CD1c-positive myeloid dendritic cell (primary cell): ENCODE measurements around the gene OR4D6.
"Not testable (repeated sequence)": the region's sequence is repeated elsewhere in the genome, so short reads cannot be mapped to it uniquely, and the experiment has no call there.

ENCODE experiments used
- DNase-seq: peaks from one replicate; pipeline ENCODE4 v3.0.0-alpha.2; 2016; ENCODE audit errors: extremely low spot score

OR4D6 gene

GRCh38 chr11:59456661-59457060, at the start of gene OR4D6:
TSS of gene OR4D6 (plus strand) at chr11:59456961. CDS start at chr11:59456961, 0 bp downstream.
- DNase-seq, result no peak

- peak; percentile 38 for DNase-seq
These were observed 43.1 kb upstream of the OR4D6 start for GRCh38 chr11:59413646-59414045.

DNA sequence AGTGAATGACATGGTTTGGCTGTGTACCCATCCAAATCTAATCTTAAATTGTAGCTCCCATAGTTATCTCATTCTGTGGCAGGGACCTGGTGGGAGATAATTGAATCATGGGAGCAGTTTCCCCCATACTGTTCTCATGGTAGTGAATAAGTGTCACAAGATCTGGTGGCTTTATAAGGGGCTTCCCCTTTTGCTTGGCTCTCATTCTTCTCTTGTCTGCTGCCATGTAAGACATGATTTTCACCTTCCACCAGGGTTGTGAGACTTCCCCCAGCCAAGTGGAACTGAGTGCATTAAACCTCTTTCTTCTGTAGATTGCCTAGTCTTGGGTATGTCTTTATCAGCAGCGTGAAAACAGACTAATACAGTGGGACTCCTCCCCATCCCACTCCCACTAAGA, 41.6 kb upstream of the OR4D6 start:
- DNase-seq, result peak; percentile 26

DNA sequence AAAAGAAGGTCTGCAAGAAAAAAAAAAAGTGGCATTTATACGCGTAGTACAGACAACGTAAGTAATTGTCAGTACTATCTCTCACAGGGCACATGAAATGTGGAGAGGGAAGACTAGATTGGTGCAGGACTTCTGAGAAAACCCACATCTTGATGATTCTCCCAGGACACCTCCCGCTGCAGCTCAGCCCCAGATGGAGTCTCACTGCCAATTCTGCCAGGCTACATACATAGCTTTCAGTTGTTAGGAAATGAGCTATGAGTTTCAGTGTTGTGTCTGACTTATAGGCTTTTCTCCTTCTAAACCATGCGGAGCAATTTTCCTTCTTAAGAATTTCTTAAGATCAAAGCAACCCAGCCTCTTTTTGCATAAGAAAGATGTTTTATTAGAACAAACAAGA, 40.1 kb upstream of the OR4D6 start:
- DNase-seq, result no peak

- no peak for DNase-seq
These were observed 39.7 kb upstream of the OR4D6 start for GRCh38 chr11:59417023-59417422.

DNA sequence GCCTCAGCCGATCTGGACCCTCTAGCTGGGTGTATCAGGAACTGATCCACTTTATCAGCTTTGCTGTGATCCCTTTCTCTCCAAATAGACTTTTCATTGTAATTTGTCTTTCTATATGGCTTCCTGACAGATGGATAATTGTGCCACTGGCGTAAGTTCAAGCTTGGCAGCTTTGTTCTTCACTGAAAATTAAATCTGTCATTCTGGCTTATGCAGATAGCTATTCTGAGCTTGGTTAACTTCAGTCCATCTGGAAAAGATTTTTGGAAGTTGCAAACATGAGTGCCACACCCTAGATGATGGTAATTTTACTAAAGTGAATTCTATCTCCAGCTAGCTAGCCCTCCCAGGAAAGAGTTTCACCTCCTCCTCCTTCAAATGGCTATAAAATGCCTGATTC, 38.6 kb upstream of the OR4D6 start:
- no peak for DNase-seq

- no peak for DNase-seq
These were observed 32.9 kb upstream of the OR4D6 start for GRCh38 chr11:59423835-59424234.

DNA sequence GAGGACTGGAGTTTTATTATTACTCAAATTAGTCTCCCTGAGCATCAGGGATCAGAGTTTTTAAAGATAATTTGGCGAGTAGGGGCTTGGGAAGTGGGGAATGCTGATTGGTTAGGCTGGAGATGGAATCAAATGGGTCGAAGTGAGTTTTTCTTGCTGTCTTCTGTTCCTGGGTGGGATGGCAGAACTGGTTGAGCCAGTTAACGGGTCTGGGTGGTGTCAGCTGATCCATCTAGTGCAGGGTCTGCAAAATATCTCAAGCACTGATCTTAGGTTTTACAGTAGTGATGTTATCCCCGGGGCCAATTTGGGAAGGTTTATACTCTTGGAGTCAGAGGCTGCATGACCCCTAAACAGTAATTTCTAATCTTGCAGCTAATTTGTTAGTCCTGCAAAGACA, 31.6 kb upstream of the OR4D6 start:
- no peak for DNase-seq

GRCh38 chr11:59426361-59427067, 30.2 kb upstream of the OR4D6 start, which contains the start of gene OR5A2:
TSS of gene OR5A2 (minus strand) at chr11:59426413. CDS start at chr11:59422953, 3,460 bp downstream.
- DNase-seq, result no peak

DNA sequence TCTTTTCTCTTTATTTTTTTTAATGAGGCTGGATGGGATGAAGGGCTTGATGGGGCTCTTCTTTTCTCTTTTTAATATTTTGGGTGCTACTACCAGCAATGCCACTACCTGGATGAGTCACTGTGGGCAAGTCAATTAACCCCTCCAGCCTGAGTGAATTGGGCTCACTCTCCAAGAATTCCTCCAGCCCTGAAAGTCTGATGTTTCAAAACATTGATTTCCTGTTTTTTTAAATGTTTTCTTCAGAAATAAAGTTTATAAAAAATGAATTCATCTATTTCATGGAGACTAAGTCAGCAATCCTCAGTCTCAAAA, 29.7 kb upstream of the OR4D6 start:
- no peak for DNase-seq

- DNase-seq, result peak; percentile 85
These were observed 26.7 kb upstream of the OR4D6 start for GRCh38 chr11:59429924-59430516.

DNA sequence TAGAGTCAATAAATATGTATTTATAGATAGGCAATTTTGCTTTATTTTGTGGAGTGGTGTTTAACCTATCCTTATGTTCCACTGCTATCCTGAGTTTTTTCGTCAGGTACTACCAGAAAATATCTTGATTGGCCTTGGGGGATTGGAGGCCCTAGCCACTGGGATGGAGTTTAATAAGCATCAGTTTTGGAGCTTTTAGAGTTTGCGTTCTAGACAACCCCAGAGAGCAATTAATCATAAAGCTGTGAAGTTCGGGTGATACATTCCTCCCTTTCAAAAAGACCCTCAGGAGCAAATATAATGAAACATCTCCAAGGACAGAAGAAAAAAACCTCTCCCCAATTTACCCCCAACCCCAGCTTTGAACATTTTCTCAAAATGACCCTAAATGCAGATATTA, 20.6 kb upstream of the OR4D6 start, which contains the start of gene OR5A1:
OR5A1 (plus strand) TSS at position 301 of the 400 bp plus-strand sequence. CDS start 6,700 bp downstream, outside the sequence.
- no peak for DNase-seq

GRCh38 chr11:59437770-59438169, 19.0 kb upstream of the OR4D6 start:
- DNase-seq, result no peak

GRCh38 chr11:59445624-59446023, 11.1 kb upstream of the OR4D6 start:
- DNase-seq, result not testable (repeated sequence)

DNA sequence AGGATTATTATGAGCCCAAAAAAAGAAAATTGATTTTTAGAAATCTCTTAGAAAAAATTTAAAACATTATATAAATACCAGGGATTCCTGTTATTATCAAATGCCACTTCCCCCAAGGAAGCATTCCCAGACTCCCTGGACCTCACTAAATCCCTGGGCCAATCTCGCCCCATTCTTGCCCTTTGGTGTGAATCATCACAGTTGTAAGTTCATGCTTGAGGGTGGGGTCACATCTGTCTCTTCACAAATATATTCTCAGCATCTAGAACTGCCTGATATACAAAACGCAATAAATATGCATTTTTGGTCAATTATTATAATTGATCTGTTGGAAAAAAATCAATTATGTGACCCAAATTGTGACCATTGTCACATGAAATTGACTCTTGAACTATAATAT, 8.3 kb upstream of the OR4D6 start:
- no peak for DNase-seq

- DNase-seq, result no peak
These were observed 3.2 kb downstream of the OR4D6 start for GRCh38 chr11:59459916-59460315.

- no peak for DNase-seq
These were observed 6.5 kb downstream of the OR4D6 start for GRCh38 chr11:59463190-59463641.

DNA sequence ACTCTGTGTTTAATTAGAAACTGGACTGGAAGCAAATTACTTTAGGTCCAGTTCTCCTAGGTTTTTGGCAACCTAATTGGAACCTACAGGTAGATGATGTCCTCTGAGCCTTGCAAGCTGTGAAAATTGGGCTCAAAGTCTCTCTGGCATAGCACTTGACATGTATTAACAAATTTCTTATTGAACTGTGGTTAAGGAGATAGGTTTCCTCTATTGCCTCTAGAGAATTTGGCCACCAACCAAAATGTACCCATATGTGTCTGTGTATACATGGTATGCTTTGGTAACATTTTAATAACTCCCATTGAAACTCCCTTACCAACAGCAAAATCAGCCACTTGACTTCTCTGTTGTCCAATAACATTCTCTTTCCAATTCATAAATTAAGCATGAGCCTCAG, 16.3 kb downstream of the OR4D6 start, which contains the start of gene OR4D10:
OR4D10 (plus strand) TSS at position 301 of the 400 bp plus-strand sequence. CDS start 4,115 bp downstream, outside the sequence.
- DNase-seq, result no peak

DNA sequence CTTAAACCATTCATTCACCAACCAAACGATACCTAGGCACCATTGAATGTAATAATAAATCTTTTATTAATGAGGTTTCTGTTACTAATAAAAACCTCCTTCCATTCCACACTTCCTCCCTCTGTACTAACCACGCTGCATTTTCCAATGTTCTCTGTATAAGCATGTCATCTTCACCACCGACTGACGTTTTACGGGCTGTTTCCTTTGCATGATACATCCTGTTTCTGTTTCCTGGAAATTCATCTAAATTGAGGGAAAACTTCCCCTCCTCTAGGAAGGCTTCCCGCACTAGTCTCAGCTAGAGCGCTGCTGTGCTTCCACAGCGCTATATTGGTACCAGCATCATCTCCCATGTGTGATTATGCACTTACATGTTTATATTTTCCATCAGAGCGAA, 18.4 kb downstream of the OR4D6 start:
- no peak for DNase-seq

DNA sequence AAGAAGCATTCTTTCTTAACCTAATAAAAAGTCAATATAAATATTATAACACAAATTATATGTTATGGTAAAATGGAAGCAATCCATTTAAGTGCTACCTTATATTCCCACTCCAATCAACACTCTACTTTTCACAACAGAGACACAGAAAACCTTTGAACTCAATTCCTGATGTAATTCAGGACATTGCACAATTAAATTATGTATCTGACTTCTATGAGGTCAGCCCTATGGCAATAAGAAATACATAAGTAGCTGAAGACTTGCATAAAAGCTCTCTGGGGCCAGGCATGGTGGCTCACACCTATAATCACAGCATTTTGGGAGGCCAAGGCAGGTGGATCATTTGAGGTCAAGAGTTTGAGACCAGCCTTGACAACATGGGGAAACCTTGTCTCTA, 23.1 kb downstream of the OR4D6 start:
- DNase-seq, result no peak

DNA sequence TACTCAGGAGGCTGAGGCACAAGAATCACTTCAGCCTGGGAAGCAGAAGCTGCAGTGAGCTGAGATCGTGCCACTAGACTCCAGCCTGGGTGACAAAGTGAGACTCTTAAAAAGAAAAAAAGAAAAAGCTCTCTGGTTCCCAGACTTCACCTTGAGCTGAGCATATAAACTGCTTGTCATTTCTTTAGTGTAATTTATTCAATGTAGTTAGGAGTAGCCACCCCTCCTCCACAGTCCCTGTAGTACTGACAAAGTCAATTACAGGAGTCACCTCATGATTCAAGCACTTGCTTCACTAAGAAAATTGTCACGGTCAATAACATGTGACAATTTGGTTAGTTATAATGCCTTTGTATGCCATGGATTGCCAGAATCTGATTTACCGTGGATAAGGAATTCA, 23.6 kb downstream of the OR4D6 start:
- no peak for DNase-seq

- DNase-seq, result no peak
These were observed 45.2 kb downstream of the OR4D6 start for GRCh38 chr11:59501931-59502330.

GRCh38 chr11:59503276-59503675, 46.5 kb downstream of the OR4D6 start, which contains the start of gene OR4D11:
TSS of gene OR4D11 (plus strand) at chr11:59503576. CDS start at chr11:59503576, 0 bp downstream.
- no peak for DNase-seq
